Stimulated activated CD4-positive, alpha-beta T cell treated with anti-CD3 and anti-CD28 coated beads, Interleukin-1b, Interleukin-23, amount 100 ng/mL, for 4 hours (primary cell): Measurements from ENCODE around the gene NEDD4L.

Source experiments
- DNase-seq, 2 donors: peaks; one replicate each; pipeline ENCODE4 v3.0.0-alpha.2; 2020; ENCODE audit warnings: low read depth in 2 of 2

The NEDD4L gene

DNA sequence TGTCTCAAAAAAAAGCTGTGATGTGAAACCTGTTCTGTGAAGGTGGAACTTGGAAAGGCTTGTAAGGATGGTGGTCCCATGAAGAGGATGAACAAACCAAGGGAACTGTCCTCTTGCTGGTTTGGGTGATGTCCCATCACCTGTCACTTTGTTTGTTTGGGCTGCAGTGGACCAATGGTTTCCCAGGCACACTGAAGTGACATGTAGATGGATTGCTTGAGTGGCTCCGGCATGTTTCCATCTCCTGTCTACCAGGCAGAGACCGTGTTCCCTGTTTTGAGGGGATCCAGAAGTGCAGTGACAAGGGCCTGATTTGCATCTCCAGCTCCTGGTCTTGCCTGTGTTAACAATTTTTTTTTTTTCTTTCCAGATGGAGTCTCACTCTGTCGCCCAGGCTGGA is 8.9 kb downstream of the NEDD4L start:
- no peak for DNase-seq

DNA sequence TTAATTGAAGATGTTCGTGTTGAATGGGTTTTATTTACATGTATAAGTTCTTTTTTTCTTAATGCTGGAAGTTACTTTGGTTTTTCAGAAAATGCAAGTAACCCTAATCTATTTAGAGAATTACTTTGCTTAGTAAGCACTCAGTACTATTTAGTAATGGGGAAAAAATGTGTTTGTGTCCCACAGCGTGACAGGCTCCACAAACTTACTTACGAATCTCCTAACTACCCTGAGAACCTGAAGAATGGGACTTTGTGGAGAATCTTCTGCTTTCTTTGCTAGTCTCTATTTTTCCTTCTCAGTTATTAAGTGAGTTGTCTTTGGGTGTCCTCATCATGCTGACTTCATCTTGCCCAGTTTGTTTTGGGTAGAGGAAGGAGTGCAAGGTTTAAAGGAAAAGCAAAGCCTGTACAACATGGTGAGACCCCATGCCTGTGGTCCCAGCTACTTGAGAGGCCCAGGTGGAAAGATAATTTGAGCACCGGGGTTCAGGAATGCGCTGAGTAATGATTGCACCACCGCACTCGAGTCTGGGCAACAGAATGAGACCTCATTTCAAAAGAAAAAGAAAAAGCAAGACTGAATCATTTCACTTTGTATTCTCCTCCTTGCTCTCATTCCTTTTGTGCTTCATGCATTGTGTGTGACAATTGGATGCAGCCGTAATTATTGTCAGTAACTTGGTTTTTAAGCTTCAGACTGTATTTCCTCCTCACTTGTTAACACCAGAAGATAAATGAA is 10.2 kb downstream of the NEDD4L start:
- DNase-seq, result no peak

DNA sequence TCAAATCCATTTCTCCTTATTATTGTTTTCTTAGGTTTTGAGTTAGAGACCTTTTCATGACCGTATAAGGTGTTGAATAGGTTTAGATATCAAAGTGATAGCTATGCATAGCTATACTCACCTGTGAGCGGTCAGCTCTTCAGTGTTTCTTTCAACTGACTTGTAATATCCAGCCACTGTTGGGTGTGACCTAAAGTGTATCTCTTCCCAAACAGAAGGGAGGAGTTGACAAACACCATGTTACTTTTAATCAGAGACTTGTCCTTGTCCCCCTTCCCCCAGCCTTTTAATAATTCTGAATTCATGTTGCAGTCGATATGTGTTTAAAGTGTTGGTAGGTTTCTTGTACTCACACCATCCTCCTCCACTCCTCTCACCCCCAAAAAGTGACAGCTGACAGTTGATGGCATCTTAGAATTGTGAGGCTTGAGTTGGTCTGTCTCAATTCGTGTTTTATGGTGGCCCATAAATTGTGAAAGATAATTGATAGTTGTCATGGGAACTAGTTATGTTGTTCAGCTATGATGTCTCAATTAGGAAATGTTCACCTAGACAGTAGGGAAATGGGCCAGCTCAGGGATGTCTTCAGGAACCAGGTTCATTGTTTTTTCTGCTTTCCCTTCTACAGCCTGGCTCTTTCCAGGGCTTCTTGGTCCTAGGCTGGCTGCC is 12.0 kb downstream of the NEDD4L start:
- DNase-seq, result no peak

DNA sequence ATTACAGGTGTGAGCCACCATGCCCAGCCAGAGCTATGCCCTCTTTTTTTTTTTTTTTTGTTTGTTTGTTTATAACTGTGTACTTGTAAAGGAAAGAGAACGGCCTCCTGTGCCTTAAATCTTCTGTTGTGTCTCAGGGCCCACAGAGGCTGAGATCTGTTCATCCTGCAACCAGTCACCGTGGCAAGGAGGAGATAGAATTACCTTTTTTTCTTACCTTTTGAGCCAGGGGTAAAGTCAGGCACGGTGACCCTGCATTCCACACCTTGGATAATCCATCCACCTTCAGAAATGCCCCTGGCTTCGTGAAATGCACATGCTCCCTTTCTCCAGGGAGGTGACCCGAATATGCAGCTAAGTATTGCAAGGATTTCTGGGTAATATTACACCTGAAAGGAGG is 12.8 kb downstream of the NEDD4L start:
- no peak for DNase-seq

DNA sequence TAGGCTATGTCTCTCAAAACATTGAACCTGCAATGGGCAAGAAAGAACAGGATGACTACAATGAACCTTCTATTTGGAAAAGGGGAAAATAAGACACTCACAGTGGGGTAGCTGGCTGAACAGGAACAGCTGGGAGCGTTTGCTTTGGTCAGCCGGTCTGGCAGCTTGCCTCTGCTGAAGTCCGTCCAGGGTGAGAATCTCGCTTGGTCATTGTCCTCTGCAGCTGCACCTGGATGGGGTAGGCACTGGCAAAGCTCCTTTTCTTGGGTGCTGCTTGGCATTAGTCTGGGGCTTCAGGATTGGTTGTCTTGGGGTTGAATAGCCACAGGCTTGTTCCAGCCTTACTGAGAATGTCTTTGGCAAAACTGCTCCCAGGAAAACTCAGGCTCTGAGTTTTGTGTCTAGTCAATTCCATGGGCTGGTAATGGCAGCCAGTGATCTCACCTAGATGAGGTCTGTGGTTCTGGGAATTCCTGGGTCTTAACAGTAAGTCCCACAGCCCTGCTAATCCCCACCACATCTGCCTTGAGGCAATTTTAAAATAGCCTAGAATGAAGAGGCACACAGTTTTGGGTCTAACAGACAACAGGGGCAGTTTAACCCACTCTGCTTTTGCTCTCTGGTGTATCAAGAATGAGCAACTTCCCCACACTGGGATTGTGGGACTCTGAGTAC is 13.4 kb downstream of the NEDD4L start:
- no peak for DNase-seq

DNA sequence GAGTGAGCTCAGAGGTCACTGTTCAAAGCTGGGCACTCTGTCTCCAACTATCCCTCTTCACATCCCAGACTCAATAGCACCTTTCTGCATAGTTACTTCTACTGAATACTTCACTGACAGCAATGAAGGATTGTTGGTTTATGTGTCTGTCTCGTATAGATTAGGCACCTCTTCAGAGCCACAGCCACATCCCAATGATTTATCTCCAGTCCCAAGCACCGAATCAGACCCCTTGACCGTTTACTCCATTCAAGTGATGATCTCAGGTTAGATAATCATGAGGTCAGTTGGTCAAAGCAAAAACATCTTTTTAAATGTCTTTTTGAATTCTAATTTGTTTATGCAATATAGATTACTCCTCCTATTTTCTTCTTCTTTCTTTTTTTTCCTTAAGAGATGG is 14.7 kb downstream of the NEDD4L start:
- no peak for DNase-seq

DNA sequence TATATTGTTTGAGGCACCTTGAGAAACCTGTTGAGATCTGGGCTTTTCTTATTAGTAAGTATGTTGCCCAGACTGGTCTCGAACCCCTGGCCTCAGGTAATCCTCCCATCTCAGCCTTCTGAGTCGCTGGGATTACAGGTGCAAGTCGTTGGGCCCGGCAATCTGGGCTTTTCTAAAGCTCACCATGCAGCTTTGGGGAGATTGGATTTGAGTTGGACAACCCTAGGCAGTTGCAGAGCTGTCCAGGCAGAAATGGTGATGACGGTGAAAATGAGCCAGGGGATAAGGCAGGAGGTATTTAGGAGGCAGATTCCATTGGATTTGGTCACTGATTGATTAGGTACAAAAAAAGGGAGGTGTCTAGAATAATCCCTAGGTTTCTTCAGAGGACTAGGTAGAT is 16.2 kb downstream of the NEDD4L start:
- no peak for DNase-seq

DNA sequence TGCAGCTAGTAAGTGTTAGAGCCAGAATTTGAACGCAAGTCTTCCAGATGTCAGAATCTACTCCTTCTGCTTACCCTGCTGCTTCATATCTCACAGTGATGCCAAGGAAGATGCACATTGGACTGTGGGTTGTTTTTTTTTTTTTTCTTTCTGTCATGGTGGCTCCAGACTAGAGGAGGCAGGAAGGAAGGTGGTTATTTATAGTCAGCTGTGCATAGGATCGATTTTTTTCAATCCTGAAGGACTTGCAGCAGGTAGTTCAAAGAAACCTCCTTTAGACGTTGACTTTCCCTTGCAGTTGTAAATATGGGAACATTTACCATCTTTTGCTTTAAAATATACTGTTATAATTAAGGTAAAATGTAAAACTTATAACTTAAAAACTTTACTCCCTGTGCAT is 17.3 kb downstream of the NEDD4L start:
- no peak for DNase-seq

DNA sequence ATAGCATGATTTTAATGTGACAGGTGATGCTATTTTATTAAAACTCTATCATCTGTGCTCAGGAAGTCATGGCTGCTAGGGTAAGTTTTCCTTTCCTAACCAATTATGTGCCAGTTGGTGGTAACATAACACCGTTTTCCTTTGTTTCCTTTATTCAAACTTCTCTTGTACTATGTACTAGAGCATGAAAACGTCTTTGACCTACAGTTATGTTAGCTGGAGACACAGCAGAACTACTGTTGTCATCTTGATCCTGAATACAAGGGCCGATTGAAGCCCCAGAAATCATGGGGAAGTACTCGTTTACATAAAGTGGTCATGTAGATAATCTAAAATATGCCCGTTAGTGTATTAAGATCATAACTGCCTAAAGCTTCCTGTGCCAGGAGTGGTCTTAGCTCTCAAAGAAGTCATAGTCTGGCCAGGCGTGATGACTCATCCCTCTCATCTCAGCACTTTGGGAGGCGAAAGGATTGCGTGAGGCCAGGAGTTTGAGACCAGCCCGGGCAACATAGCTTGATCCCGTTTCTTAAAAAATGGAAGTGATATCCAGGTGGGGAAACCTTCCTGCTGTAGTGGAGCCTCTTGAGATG is 20.5 kb downstream of the NEDD4L start:
- no peak for DNase-seq

DNA sequence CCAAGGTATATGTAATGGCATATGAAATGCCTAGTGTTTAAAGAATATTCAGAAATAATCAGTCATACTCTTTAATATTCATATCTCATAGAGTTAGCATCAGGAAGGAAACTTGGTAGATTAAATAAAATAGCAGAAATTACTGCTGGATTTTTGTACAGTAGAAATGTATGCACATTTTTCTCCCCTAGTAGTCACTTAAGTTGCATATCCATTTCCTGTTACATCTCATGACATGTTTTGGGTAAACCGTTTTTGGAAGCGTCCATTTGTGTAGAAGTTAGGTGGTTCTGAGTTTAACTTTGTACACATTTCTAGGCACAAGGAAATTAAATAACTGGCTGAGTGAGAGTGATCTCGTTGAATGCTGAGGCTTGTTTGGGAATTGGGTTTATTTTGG is 21.9 kb downstream of the NEDD4L start:
- DNase-seq, result no peak

DNA sequence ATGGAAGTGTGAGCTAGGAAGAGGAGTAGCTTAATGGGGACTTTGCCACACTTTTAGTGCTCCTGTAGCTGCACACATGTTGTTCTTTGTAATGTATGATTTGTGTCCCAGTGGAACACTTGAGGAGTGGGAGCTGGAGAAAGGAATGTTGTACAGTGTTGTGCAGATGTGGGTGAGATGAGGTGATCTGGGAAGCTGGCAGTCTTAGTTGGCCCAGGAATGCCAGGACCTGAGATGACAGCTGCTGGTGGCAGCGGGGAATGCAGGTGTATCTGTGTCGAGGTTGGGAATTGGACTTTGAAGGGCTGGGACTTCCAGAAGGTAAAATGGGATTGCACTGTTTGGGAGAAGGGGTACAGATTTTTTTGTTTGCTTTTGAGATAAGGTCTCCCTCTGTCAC is 23.6 kb downstream of the NEDD4L start:
- no peak for DNase-seq

DNA sequence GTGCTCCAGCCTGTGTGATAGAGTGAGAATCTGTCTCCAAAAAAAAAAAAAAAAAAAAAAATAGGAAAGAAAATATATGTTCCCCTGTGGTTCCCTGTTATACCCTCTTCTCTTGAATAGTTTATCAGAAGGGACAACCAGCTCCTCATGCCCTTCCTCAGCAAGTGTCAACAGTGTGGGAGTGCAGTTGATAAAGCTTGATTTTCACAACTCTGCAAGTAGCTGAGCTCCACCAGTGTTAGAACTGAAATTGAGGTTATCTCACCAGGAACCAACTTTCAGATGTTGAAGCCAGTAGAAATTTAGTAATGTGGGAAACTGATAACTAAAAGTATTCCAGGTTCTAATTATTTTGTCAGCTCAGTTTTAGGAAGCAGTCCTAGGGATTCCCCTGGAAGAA is 25.1 kb downstream of the NEDD4L start:
- DNase-seq, result no peak

DNA sequence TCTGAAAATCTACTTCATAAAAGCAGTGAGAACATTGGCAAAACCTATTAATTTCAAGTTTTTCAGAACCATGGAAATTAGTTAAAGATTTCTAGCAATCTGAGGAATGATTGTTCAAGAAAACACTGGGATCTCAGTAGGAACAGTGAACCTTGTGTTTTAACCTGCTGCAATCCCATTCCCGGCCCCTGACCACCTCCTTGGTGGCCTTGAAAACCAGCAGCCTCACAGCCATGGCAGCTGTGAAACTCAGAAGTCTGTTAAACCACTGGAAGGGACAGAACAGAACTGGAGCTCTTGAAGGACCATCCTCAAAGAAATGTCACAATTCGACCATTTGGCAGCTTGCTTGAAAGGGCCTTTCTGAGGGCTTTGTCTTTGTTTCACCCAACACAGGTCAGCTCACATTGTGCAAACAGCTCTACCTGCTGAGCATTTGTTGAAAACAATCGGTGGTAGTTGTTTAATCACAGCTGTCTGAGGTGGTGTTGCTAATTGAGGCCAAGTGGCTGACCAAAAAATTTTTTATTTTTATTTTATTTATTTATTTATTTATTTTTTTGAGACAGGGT is 25.8 kb downstream of the NEDD4L start:
- DNase-seq, result no peak

DNA sequence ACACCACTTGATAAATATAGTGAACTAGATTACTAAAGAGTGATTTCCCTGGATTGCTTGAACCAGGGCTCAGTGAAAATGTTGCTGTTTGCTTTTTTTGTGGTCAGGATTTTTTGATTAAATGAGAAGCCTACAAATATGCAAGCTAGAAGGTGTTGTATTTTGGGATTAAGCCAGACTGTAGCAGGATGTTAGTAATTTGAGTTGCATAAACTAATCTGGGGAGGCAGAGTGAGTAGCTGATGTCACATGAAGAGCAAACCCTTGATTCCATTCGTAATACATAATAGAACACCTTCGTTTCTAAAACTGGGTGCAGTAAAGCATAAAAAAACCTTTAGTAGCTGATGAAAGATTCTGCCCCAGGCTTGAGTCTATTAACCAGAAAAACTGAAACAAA is 32.0 kb downstream of the NEDD4L start:
- DNase-seq, result no peak

DNA sequence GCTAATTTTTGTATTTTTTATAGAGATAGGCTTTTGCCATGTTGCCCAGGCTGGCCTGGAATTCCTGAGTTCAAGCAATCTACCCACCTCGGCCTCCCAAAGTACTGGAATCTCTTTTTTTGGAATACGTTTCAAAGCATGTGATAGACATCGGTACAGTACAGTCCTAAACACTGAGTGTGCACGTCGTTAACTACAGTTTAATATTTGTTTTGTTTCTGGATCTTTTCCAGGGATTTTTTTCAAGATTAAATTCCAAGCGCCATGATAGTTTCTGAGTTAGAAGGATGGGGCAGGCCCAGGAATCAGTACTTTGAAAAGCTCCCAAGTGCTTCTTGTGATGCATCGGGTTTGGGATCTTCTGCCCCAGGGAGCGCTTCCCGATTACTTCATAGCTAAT is 33.3 kb downstream of the NEDD4L start:
- DNase-seq, result no peak

DNA sequence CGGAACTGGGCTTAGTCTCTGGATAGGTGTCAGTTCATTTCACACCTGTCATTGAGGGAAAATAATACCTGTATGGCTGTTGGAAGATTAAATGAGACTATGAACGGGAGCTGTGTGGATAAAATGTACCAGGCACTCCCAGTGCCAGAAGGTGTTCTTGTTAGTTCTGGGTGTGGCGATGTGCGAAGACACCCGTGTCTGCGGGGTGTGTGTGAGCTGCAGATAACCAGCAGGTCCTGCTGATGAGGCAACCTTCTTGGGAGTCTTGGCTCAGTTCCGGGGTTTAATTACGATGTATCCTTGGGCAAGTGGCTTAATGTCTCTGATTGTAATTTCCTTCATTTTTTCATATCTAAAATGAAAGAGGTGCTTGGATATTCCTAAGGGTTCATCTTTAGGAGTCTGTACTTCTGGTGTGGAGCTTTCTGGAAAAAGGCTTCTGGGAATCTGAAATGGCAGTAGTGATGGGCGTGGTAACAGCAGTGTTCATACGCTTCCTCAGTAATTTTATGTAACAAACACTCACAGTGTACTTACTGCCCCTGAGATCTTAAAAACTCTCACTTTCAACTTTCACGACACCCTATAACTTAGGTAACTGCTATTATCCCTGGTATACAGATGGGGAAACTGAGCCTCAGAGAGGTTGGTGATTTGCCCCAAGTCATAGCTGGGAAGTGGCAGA is 35.0 kb downstream of the NEDD4L start:
- no peak for DNase-seq

DNA sequence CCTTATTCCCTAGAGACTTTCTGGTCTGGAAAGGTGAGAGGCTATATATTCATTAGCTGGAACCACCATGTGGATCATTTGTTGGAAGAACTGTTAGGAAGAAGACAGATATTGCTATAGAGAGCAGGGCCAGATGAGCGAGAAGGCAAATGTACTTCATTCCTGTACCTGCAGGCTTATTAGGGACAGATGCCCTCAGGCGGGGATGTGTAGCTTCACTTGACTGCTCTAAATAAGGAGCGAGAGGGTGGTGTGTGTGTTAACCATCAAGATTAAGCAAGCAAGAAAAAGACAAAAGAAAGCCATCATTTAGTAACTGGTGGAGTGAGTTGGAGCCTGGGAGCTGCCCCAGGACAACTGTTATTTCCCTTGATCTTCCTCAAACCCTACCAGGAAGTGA is 36.4 kb downstream of the NEDD4L start:
- no peak for DNase-seq

DNA sequence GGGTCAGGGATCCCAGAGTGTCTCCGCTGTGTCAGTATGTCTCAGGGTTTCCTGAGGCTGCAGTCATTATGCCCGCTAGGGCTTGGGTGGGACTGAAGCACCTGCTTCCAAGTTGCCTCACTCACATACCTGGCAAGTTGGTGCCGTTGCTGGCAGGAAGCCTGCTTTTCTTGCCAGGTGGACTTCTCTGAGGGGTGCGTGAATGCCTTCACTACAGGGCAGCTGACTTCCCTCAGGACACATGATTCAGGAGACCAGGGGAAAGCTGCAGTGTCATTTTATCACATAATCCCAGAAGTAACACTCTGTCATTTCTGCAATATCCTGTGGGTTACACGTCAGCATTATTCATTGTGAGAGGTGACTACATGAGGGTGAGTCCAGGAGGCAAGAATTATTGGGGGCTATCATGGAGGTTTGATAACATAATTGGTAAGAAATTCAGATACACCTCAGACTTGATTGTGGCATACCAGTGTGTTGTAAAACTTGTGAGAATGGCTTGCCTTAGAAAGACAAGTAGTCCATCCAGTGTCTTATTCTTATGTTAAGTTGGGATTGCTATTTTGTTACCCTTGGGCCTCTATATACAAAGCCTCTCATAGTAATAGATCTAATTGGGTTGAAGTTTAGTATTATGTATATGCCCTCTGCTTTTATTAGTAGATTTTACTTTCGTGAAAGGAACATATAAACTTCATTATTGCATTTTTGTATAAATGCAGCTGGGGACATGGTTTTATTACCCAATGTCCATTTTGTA is 44.1 kb downstream of the NEDD4L start:
- no peak for DNase-seq

DNA sequence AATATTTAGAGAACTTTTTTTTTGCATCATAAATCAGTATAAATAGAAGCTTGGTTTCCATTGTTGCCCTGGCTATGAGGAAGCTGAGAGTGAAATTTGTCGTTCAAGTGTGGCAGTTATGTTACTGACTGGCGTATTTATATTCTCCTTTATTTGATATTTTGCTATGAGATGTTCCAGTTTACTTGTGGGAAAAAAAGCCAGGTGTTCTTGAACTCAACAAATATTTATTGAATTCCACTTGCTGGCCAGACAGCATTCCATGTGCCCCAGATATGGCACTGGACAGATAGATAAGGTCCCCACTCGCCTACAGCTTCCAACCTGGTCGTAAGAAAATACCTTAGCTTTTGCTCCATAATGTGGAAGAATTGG is 44.7 kb downstream of the NEDD4L start:
- DNase-seq, result no peak

DNA sequence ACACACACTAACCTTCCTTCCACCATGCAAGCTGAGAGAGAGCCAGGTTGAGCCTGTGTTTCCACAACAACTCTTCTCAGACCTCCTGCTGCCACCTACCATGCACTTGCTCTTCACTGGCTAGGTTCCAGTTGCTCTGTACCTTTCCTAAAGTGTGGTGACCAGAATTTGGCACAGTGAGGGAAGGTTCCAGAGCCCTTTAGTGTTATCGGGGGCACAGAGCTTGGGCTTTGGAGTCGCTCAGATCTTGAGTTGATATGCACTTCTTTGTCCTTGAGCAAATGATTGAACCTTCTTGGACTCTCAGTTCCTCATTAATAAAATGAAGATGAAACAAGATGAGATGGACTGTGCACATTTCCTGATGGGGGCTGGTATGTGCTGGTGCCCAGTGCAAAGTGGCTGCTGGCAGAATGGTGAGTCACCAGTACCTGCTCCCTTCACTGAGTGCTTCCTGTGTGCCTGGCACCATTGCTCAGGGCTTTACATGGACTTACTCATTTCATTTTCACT is 47.1 kb downstream of the NEDD4L start:
- DNase-seq, result no peak

DNA sequence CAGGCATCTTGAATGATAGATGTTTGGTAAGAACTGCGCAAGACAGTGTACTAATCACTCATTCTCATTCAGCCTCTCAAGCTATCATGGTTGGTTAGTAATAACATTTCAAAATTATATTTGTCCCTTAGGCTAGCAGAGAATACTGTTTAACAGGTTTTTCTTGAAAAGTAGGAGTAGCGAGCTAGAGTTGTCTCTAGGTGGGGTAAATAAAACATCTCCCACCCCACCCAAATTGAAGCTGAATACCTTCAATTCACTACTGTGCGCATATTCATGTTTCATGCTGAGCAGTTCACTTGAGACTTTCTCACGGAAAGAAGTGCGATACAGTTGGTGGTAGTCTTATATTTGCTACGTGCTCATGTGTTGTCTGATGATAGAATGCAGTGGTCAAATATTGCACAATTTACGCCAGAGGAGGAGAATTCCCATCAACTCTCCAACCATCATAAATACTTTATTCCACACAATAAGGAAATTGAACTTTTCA is 49.3 kb downstream of the NEDD4L start:
- no peak for DNase-seq
